ENCODE results near the gene TMEM106B. TPM values are rescaled to one million over a fixed set of nuclear protein-coding genes. Genes with fewer than 3 reads are reported as not detected.

The TMEM106B gene
- total RNA-seq, 1 experiment from 2014 or later, result 159 TPM

- DNase-seq (ENCODE audit: extremely low read depth, low read depth), result no peak
Observed at GRCh38 chr7:12291870-12292269, 80.8 kb downstream of the TMEM106B start.

Other genes with a start within 250 kb of the TMEM106B start
- gene VWDE, start 192.6 kb downstream of the TMEM106B start, total RNA-seq (2014; rRNA removed; shearing (Covaris generic)), result 3.1 and 4.0 TPM in 2 replicates